OCI-LY3 (cell line): Measurements from ENCODE around the gene MBD6.

Experiments used
- H2AFZ ChIP-seq: fragments of 200-600, 300-600 bp; shearing (Covaris generic); 2 replicates; pipeline ENCODE4 v1.6.0; 2014; ENCODE audit warnings: antibody characterized with exemption, low read depth, low read length
- H3K27ac ChIP-seq: fragments of 200-600, 300-600 bp; sonication (generic); 2 replicates; pipeline ENCODE4 v1.5.1; 2014; ENCODE audit warnings: mild to moderate bottlenecking, low read length, moderate library complexity, mixed read lengths
- H3K27me3 ChIP-seq: fragments of 200-600, 300-600 bp; sonication (generic); 2 replicates; pipeline ENCODE4 v1.6.1; 2014; ENCODE audit warnings: low read depth, low read length, mixed read lengths
- H3K36me3 ChIP-seq: fragments of 200-600, 300-600 bp; sonication (generic); replicated peaks from 2 replicates; pipeline ENCODE3; 2014; ENCODE audit warnings: low read depth, low read length, mixed read lengths
- H3K4me1 ChIP-seq: fragments of 300-600, 200-600 bp; sonication (generic); 2 replicates; pipeline ENCODE4 v1.6.1; 2014; ENCODE audit warnings: low read length, mixed read lengths
- H3K4me2 ChIP-seq: fragments of 200-600, 300-600 bp; sonication (generic); 2 replicates; pipeline ENCODE4 v1.6.1; 2014; ENCODE audit warnings: low read length, mixed read lengths
- H3K4me3 ChIP-seq: fragments of 300-600, 200-600 bp; sonication (generic); 2 replicates; pipeline ENCODE4 v1.5.1; 2014; ENCODE audit warnings: antibody characterized with exemption, mild to moderate bottlenecking, low read length, moderate library complexity
- H3K79me2 ChIP-seq: fragments of 300-600, 200-600 bp; shearing (Covaris generic); 2 replicates; pipeline ENCODE4 v1.6.1; 2014; ENCODE audit warnings: mild to moderate bottlenecking, low read length, mixed read lengths
- H3K9ac ChIP-seq: fragments of 300-600, 200-600 bp; shearing (Covaris generic); 2 replicates; pipeline ENCODE4 v1.6.0; 2014; ENCODE audit warnings: mild to moderate bottlenecking, low read length, moderate library complexity
- H3K9me3 ChIP-seq: fragments of 200-600, 300-600 bp; shearing (Covaris generic); 2 replicates; pipeline ENCODE4 v1.6.1; 2014; ENCODE audit warnings: low read length, mixed read lengths; ENCODE audit not compliant: insufficient read depth
- H4K20me1 ChIP-seq: fragments of 200-600, 300-600 bp; sonication (generic); 2 replicates; pipeline ENCODE4 v1.6.1; 2016; ENCODE audit warnings: low read length, mixed read lengths; ENCODE audit not compliant: insufficient read depth
- EZH2phosphoT487 ChIP-seq: fragments of 200-600 bp; shearing (Covaris generic); IDR thresholded peaks from 2 replicates; pipeline ENCODE4 v1.6.1; 2018; ENCODE audit warnings: antibody characterized with exemption, mixed run types, low read depth
- TF ChIP-seq, protein P1 (sequence below): fragments of 200-600, 300-600 bp; sonication (generic); IDR thresholded peaks from 2 replicates; pipeline ENCODE4 v1.5.1; 2014; ENCODE audit warnings: antibody characterized with exemption, low read length, low read depth

The MBD6 gene

GRCh38 chr12:57545809-57546437 is 23.3 kb downstream of the MBD6 start:
- no peak for TF ChIP-seq EZH2phosphoT487
- TF ChIP-seq, protein P1, sequence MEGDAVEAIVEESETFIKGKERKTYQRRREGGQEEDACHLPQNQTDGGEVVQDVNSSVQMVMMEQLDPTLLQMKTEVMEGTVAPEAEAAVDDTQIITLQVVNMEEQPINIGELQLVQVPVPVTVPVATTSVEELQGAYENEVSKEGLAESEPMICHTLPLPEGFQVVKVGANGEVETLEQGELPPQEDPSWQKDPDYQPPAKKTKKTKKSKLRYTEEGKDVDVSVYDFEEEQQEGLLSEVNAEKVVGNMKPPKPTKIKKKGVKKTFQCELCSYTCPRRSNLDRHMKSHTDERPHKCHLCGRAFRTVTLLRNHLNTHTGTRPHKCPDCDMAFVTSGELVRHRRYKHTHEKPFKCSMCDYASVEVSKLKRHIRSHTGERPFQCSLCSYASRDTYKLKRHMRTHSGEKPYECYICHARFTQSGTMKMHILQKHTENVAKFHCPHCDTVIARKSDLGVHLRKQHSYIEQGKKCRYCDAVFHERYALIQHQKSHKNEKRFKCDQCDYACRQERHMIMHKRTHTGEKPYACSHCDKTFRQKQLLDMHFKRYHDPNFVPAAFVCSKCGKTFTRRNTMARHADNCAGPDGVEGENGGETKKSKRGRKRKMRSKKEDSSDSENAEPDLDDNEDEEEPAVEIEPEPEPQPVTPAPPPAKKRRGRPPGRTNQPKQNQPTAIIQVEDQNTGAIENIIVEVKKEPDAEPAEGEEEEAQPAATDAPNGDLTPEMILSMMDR: no peak
- peaks cover 17% of the 10 kb centered on the region for H3K79me2 ChIP-seq
- H3K27ac ChIP-seq: no peak overlapping the region
- H3K4me3 ChIP-seq: peak overlapping the region; percentile 95
- H3K9ac ChIP-seq: peak overlapping the region; percentile 94
- no peaks in the 10 kb centered on the region for H4K20me1 ChIP-seq
- H3K9me3 ChIP-seq: no peaks in the 10 kb centered on the region
- H3K36me3 ChIP-seq: peaks cover 4% of the 10 kb centered on the region
- peak overlapping the region; percentile 97 for H3K4me2 ChIP-seq
- H2AFZ ChIP-seq: no peak overlapping the region
- peaks cover 17% of the 10 kb centered on the region for H3K4me1 ChIP-seq
- no peaks in the 10 kb centered on the region for H3K27me3 ChIP-seq

DNA sequence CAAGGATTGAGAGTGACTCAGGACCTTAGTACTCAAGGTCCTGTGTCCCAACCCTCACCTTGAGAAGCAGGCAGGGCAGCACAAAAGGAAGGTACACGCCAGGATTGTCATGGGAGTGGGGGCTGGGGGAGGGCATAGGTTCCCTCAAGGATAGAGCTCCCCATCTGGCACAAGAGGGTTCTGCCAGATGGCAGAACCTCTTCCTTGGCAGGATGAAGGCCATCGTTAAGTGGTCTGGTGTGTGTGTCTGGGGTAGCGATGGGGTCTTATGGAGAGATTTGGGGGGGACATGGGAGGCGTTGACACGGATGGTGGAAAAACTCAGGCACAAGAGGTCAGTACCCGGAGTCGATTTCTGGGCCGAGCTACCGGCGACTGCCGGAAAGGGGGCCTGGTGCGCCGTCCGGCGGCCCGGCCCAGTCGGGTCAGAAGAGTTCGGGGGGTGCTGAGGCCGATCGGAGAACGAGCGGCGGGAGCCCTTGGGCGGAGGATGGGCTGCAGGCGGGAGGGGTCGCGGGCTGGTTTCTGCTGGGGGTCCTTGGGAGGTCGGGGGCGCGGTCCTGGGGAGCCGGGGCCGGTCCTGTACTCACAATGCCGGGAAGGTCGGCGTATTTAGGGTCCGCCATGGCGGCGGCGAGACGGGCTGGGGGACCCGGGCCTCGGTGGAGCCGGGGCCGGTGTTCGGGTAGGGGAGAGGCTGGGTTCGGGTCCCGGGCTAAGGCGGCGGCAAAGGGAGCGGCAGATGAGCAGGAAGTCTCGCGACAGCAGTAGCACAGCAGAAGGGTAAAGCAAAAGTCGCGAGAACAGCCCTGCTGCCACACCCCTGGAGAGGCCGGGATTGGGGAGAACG is 24.0 kb downstream of the MBD6 start, which contains the start of gene DCTN2:
TSS of gene DCTN2 (minus strand) at position 755 of the 850 bp plus-strand sequence. CDS start at position 626, 129 bp downstream.
- Histone ChIP-seq H3K4me2 (peak within 1 kb of the TSS; percentile 97), H3K9ac (peak within 1 kb of the TSS; percentile 94), H3K27ac (peak within 1 kb of the TSS; percentile 18; the same call in 1 of the 2 replicates), H3K4me3 (peak within 1 kb of the TSS; percentile 95), H3K9me3 (no peaks in the 10 kb centered on the region), H3K36me3 (peaks cover under 1% of the 10 kb centered on the region), H3K27me3 (no peaks in the 10 kb centered on the region), H3K79me2 (peaks cover 17% of the 10 kb centered on the region), H3K4me1 (peaks cover 17% of the 10 kb centered on the region), H4K20me1 (no peaks in the 10 kb centered on the region), H2AFZ (peak within 1 kb of the TSS; percentile 98)
- TF ChIP-seq, protein P1: no peak; the same call in 1 of the 2 replicates
- TF ChIP-seq EZH2phosphoT487: no peak

GRCh38 chr12:57547288-57548012 is 24.8 kb downstream of the MBD6 start:
- peak overlapping the region; percentile 94 for H3K9ac ChIP-seq

More at GRCh38 chr12:57547288-57548012, 24.8 kb downstream of the MBD6 start:
- Histone ChIP-seq H3K36me3 (no peaks in the 10 kb centered on the region), H2AFZ (peak overlapping the region; percentile 98), H3K9me3 (no peaks in the 10 kb centered on the region), H3K4me1 (peaks cover 17% of the 10 kb centered on the region), H3K4me2 (peak overlapping the region; percentile 83), H3K79me2 (peaks cover 17% of the 10 kb centered on the region), H3K27me3 (no peaks in the 10 kb centered on the region), H3K27ac (no peak overlapping the region), H3K4me3 (peak overlapping the region; percentile 95), H4K20me1 (no peaks in the 10 kb centered on the region)
- TF ChIP-seq, protein P1: no peak
- no peak for TF ChIP-seq EZH2phosphoT487
